HG03159 (cell line): Measurements from ENCODE around the gene GNAI1.

Experiments
- ATAC-seq: cut with Tn5 transposase; IDR thresholded peaks from one replicate; pipeline ENCODE4 v1.9.1; 2021; ENCODE audit warnings: mild to moderate bottlenecking, moderate library complexity; ENCODE audit not compliant: unreplicated experiment

The GNAI1 gene

GRCh38 chr7:80131675-80132435 lies 2.8 kb upstream of the GNAI1 start:
- no peak for ATAC-seq

GRCh38 chr7:80132594-80132993 lies 2.0 kb upstream of the GNAI1 start:
- no peak for ATAC-seq

- no peak for ATAC-seq
These were observed 1.1 kb upstream of the GNAI1 start for GRCh38 chr7:80133361-80134114.

GRCh38 chr7:80134115-80134535 lies 506 bp upstream of the GNAI1 start:
- no peak for ATAC-seq

GRCh38 chr7:80135309-80136104 lies 876 bp downstream of the GNAI1 start:
- ATAC-seq: no peak

GRCh38 chr7:80136261-80137055 lies 1.8 kb downstream of the GNAI1 start:
- peak; percentile 37 for ATAC-seq

- no peak for ATAC-seq
These were observed 2.8 kb downstream of the GNAI1 start for GRCh38 chr7:80137410-80137809.

GRCh38 chr7:80139236-80139635 lies 4.6 kb downstream of the GNAI1 start:
- no peak for ATAC-seq

GRCh38 chr7:80140388-80140787 lies 5.8 kb downstream of the GNAI1 start:
- ATAC-seq: no peak

GRCh38 chr7:80141376-80141775 lies 6.7 kb downstream of the GNAI1 start:
- ATAC-seq: no peak

GRCh38 chr7:80142853-80143580 lies 8.4 kb downstream of the GNAI1 start:
- no peak for ATAC-seq

GRCh38 chr7:80145780-80146422 lies 11.3 kb downstream of the GNAI1 start:
- no peak for ATAC-seq

GRCh38 chr7:80146545-80147182 lies 12.0 kb downstream of the GNAI1 start:
- no peak for ATAC-seq

GRCh38 chr7:80147543-80148391 lies 13.1 kb downstream of the GNAI1 start:
- no peak for ATAC-seq

- ATAC-seq: peak; percentile 13
These were observed 16.1 kb downstream of the GNAI1 start for GRCh38 chr7:80150611-80151273.

- peak; percentile 67 for ATAC-seq
These were observed 16.6 kb downstream of the GNAI1 start for GRCh38 chr7:80151274-80151665.

- no peak for ATAC-seq
These were observed 18.8 kb downstream of the GNAI1 start for GRCh38 chr7:80153446-80153845.
